ENCODE results near the gene SEC31A.
"Not testable (repeated sequence)": the region's sequence is repeated elsewhere in the genome, so short reads cannot be mapped to it uniquely, and the experiment has no call there.

The SEC31A gene

GRCh38 chr4:82861529-82861928 lies 29.4 kb downstream of the SEC31A start:
- Histone ChIP-seq H3K9ac (no peak overlapping the region), H3K36me3 (peaks cover 77 to 98% (median 89%) of the 10 kb centered on the region in 11 experiments)

GRCh38 chr4:82860487-82860886 lies 30.5 kb downstream of the SEC31A start:
- peaks cover 79 to 98% (median 92%) of the 10 kb centered on the region in 11 experiments for H3K36me3 ChIP-seq
- not testable (repeated sequence) for H3K9ac ChIP-seq; H3K27me3 ChIP-seq; H3K27ac ChIP-seq; H3K9me3 ChIP-seq (replicated peaks in 1 of 11); H3K4me3 ChIP-seq; H4K20me1 ChIP-seq; H3K4me2 ChIP-seq
- H3K4me1 ChIP-seq: peaks cover 0 to 22% (median 13%) of the 10 kb centered on the region in 10 experiments; a peak in 18 of 20 replicates

More at GRCh38 chr4:82861529-82861928, 29.4 kb downstream of the SEC31A start:
- no peaks in the 10 kb centered on the region for H3K27me3 ChIP-seq
- peaks cover 0 to 6% (median 0%) of the 10 kb centered on the region in 11 experiments; a peak in 5 of 22 replicates for H3K9me3 ChIP-seq (replicated peaks in 1 of 11)
- H4K20me1 ChIP-seq: peaks cover 0 to 6% (median 0%) of the 10 kb centered on the region in 11 experiments; a peak in 1 of 22 replicates
- peaks cover 6 to 32% (median 20%) of the 10 kb centered on the region in 10 experiments; a peak in 19 of 20 replicates for H3K4me1 ChIP-seq
- H3K27ac ChIP-seq: no peak overlapping the region
- no peak for TF ChIP-seq Cebpa-rat (IDR thresholded peaks at IDR 0.05)
- no peak overlapping the region for H3K4me2 ChIP-seq
- H3K4me3 ChIP-seq: no peak overlapping the region

- H3K9me3 ChIP-seq (replicated peaks in 1 of 11): no peaks in the 10 kb centered on the region
- no peak overlapping the region for H3K9ac ChIP-seq
- H3K4me2 ChIP-seq: no peak overlapping the region
- TF ChIP-seq Cebpa-rat (IDR thresholded peaks at IDR 0.05): no peak
- peaks cover 0 to 36% (median 0%) of the 10 kb centered on the region in 11 experiments; a peak in 5 of 22 replicates for H4K20me1 ChIP-seq
- H3K27me3 ChIP-seq: no peaks in the 10 kb centered on the region
- no peak overlapping the region for H3K27ac ChIP-seq
- H3K4me3 ChIP-seq: no peak overlapping the region
- H3K36me3 ChIP-seq: peaks cover 91 to 100% (median 100%) of the 10 kb centered on the region in 11 experiments
- no peaks in the 10 kb centered on the region for H3K4me1 ChIP-seq
Observed at GRCh38 chr4:82852751-82853285, 38.1 kb downstream of the SEC31A start.

GRCh38 chr4:82851885-82852750 lies 38.8 kb downstream of the SEC31A start:
- Histone ChIP-seq H3K9me3 (replicated peaks in 1 of 11) (no peaks in the 10 kb centered on the region), H3K36me3 (peaks cover 90 to 100% (median 100%) of the 10 kb centered on the region in 11 experiments), H3K27me3 (no peaks in the 10 kb centered on the region), H3K4me1 (no peaks in the 10 kb centered on the region), H3K4me2 (no peak overlapping the region), H3K27ac (no peak overlapping the region), H4K20me1 (peaks cover 0 to 42% (median 0%) of the 10 kb centered on the region in 11 experiments; a peak in 5 of 22 replicates), H3K9ac (no peak overlapping the region), H3K4me3 (no peak overlapping the region)
- no peak for TF ChIP-seq Cebpa-rat (IDR thresholded peaks at IDR 0.05)

GRCh38 chr4:82851318-82851717 lies 39.6 kb downstream of the SEC31A start:
- Histone ChIP-seq H3K9ac (no peak overlapping the region), H3K36me3 (peaks cover 90 to 100% (median 99%) of the 10 kb centered on the region in 11 experiments), H3K4me1 (no peaks in the 10 kb centered on the region), H4K20me1 (peaks cover 0 to 46% (median 3%) of the 10 kb centered on the region in 11 experiments; a peak in 5 of 22 replicates), H3K4me3 (no peak overlapping the region), H3K27me3 (no peaks in the 10 kb centered on the region), H3K27ac (no peak overlapping the region), H3K9me3 (replicated peaks in 1 of 11) (no peaks in the 10 kb centered on the region), H3K4me2 (no peak overlapping the region)
- TF ChIP-seq Cebpa-rat (IDR thresholded peaks at IDR 0.05): no peak

GRCh38 chr4:82850684-82851083 lies 40.3 kb downstream of the SEC31A start:
- Histone ChIP-seq H3K4me1 (no peaks in the 10 kb centered on the region), H3K27ac (no peak overlapping the region), H3K36me3 (peaks cover 89 to 100% (median 98%) of the 10 kb centered on the region in 11 experiments), H4K20me1 (peaks cover 0 to 46% (median 3%) of the 10 kb centered on the region in 11 experiments; a peak in 6 of 22 replicates), H3K27me3 (no peaks in the 10 kb centered on the region), H3K4me2 (no peak overlapping the region), H3K9me3 (replicated peaks in 1 of 11) (no peaks in the 10 kb centered on the region), H3K4me3 (no peak overlapping the region), H3K9ac (no peak overlapping the region)
- 0 out of 22 replicates have a peak, but pooled peaks of 1 of the 11 experiments have one; percentile 10 for TF ChIP-seq Cebpa-rat (IDR thresholded peaks at IDR 0.05)

GRCh38 chr4:82848706-82849105 lies 42.2 kb downstream of the SEC31A start:
- Histone ChIP-seq H3K36me3 (peaks cover 91 to 100% (median 98%) of the 10 kb centered on the region in 11 experiments), H3K27ac (no peak overlapping the region), H4K20me1 (peaks cover 0 to 51% (median 6%) of the 10 kb centered on the region in 11 experiments; a peak in 8 of 22 replicates), H3K4me1 (no peaks in the 10 kb centered on the region), H3K4me3 (no peak overlapping the region), H3K9ac (no peak overlapping the region), H3K9me3 (replicated peaks in 1 of 11) (no peaks in the 10 kb centered on the region), H3K27me3 (no peaks in the 10 kb centered on the region), H3K4me2 (no peak overlapping the region)
- TF ChIP-seq Cebpa-rat (IDR thresholded peaks at IDR 0.05): no peak

- H4K20me1 ChIP-seq: peaks cover 0 to 37% (median 5%) of the 10 kb centered on the region in 11 experiments; a peak in 8 of 22 replicates
- TF ChIP-seq Cebpa-rat (IDR thresholded peaks at IDR 0.05): no peak
- no peaks in the 10 kb centered on the region for H3K27me3 ChIP-seq
- no peaks in the 10 kb centered on the region for H3K4me1 ChIP-seq
- H3K9me3 ChIP-seq (replicated peaks in 1 of 11): no peaks in the 10 kb centered on the region
- H3K9ac ChIP-seq: no peak overlapping the region
- H3K36me3 ChIP-seq: peaks cover 93 to 99% (median 97%) of the 10 kb centered on the region in 11 experiments
- no peak overlapping the region for H3K4me3 ChIP-seq
- H3K4me2 ChIP-seq: no peak overlapping the region
- H3K27ac ChIP-seq: no peak overlapping the region
Observed at GRCh38 chr4:82842593-82842992, 48.4 kb downstream of the SEC31A start.

GRCh38 chr4:82839624-82840023 lies 51.3 kb downstream of the SEC31A start:
- Histone ChIP-seq H3K9ac (no peak overlapping the region), H3K27ac (no peak overlapping the region), H3K4me3 (no peak overlapping the region), H3K36me3 (peaks cover 90 to 95% (median 93%) of the 10 kb centered on the region in 11 experiments), H4K20me1 (peaks cover 0 to 20% (median 0%) of the 10 kb centered on the region in 11 experiments; a peak in 5 of 22 replicates), H3K4me1 (no peaks in the 10 kb centered on the region), H3K4me2 (no peak overlapping the region), H3K27me3 (no peaks in the 10 kb centered on the region), H3K9me3 (replicated peaks in 1 of 11) (peaks cover 0 to 3% (median 0%) of the 10 kb centered on the region in 11 experiments; a peak in 1 of 22 replicates)
- TF ChIP-seq Cebpa-rat (IDR thresholded peaks at IDR 0.05): no peak
